Breast epithelium (tissue), 3 donors: Measurements from ENCODE around the gene RALGDS.

Source experiments
- CTCF ChIP-seq, 3 donors: fragments of 450-650 bp; IDR thresholded peaks; one replicate each; pipeline ENCODE4 v1.5.1; 2016 to 2017; ENCODE audit warnings: antibody characterized with exemption in 3 of 3, mild to moderate bottlenecking in 3 of 3, moderate library complexity in 3 of 3
- POLR2A ChIP-seq: fragments of 450-650 bp; IDR thresholded peaks from one replicate; pipeline ENCODE4 v1.6.1; 2016; ENCODE audit warnings: antibody characterized with exemption, mild to moderate bottlenecking, moderate library complexity
- POLR2AphosphoS5 ChIP-seq, 3 donors: sonication (generic); formaldehyde crosslinking; IDR thresholded peaks; one replicate each; pipeline ENCODE4 v1.6.1; 2017; ENCODE audit warnings: antibody characterized with exemption in 3 of 3

GRCh38 chr9:133058071-133058470, 63.0 kb downstream of the RALGDS start:
- no peak for TF ChIP-seq CTCF (IDR thresholded peaks at IDR 0.05)
- no peak for TF ChIP-seq POLR2A
- TF ChIP-seq POLR2AphosphoS5 (IDR thresholded peaks at IDR 0.05): no peak
